Stomach (tissue), 9 donors: Measurements from ENCODE around the gene PRSS38. TPM values are rescaled to one million over a fixed set of nuclear protein-coding genes. Genes with fewer than 3 reads are reported as not detected.

Experiments used
- DNase-seq, 2 donors: peaks; one replicate each; pipeline versions ENCODE4 v3.0.0 to v3.0.0-alpha.2; 2013 to 2019
- H3K27ac ChIP-seq, 5 donors: fragments of 200-600 bp in 4 of 5; sonication (generic) in 4 of 5; one replicate each; pipeline ENCODE4 v1.5.1; 2013 to 2019; ENCODE audit warnings: mild to moderate bottlenecking in 1 of 5, moderate library complexity in 1 of 5
- H3K27me3 ChIP-seq, 3 donors: fragments of 200-600 bp; sonication (generic); one replicate each; pipeline ENCODE4 v1.5.1; 2017 to 2019; ENCODE audit warnings: mixed run types in 1 of 3
- H3K36me3 ChIP-seq, 4 donors: fragments of 200-600 bp; sonication (generic); 1 replicate in 3 of 4; 2 replicates in 1 of 4; pipeline ENCODE4 v1.5.1; 2016 to 2019
- H3K4me1 ChIP-seq, 4 donors: fragments of 200-600 bp; sonication (generic); one replicate each; pipeline ENCODE4 v1.5.1; 2016 to 2019
- H3K4me3 ChIP-seq, 4 donors: fragments of 200-600 bp; sonication (generic) in 3 of 4; one replicate each; pipeline ENCODE4 v1.5.1; 2016 to 2019; ENCODE audit warnings: mild to moderate bottlenecking in 1 of 4
- H3K9me3 ChIP-seq, 4 donors: fragments of 200-600 bp; sonication (generic); one replicate each; pipeline ENCODE4 v1.5.1; 2016 to 2019
- EP300 ChIP-seq: sonication (generic); formaldehyde crosslinking; IDR thresholded peaks from one replicate; pipeline ENCODE4 v1.6.1; 2017; ENCODE audit warnings: antibody characterized with exemption
- POLR2A ChIP-seq, 4 donors: fragments of 450-650 bp; IDR thresholded peaks; one replicate each; pipeline ENCODE4 v1.6.1; 2016; ENCODE audit warnings: antibody characterized with exemption in 4 of 4, control low read depth in 2 of 4, mild to moderate bottlenecking in 1 of 4, moderate library complexity in 1 of 4
- POLR2AphosphoS5 ChIP-seq, 3 donors: sonication (generic); formaldehyde crosslinking; IDR thresholded peaks; one replicate each; pipeline ENCODE4 v1.6.1; 2016; ENCODE audit warnings: antibody characterized with exemption in 3 of 3
- WGBS, 5 donors: extraction: QIAGEN DNeasy Blood & Tissue Kit in 3 of 5; methylation state at CpG; one replicate each; pipeline versions ENCODE4 v1.1.5 to v1.1.7; 2013 to 2018; 5-methylcytosine and 5-hydroxymethylcytosine counted together
- intact Hi-C: fragments of 100-400 bp; cut with DNase I; formaldehyde crosslinking; loops from one replicate; pipeline ENCODE4 v1.15.1; 2023; ENCODE audit warnings: low total_unique reads
- polyA plus RNA-seq, 3 donors: library from polyadenylated mRNA; stranded (reverse); fragments of 200-250 nt; gene quantifications; one replicate each; pipeline ENCODE4 v1.2.3, GENCODE V29; 2013
- total RNA-seq, 5 donors: library from RNA; depleted of rRNA; stranded (reverse); fragments of >200 nt; gene quantifications; one replicate each; pipeline versions ENCODE4 v1.1.0 to v1.2.3, GENCODE V29; 2014 to 2016
- TF ChIP-seq, protein P1 (sequence below), 7 experiments: fragments of 450-650 bp in 4 of 7; fragments of 200-600 bp in 3 of 7; sonication (generic) in 3 of 7; IDR thresholded peaks; one replicate each; pipeline ENCODE4 v1.5.1; 2016 to 2019; ENCODE audit warnings: antibody characterized with exemption in 7 of 7, control low read depth in 2 of 7, mild to moderate bottlenecking in 1 of 7
- donor health status: healthy with polysubstance abuse.
- donor health status: Bipolar disorder and iron deficiency.
- donor health status: healthy.

PRSS38 gene
- total and polyA plus RNA-seq, 8 donors = not detected

- TF ChIP-seq EP300 (no peak), POLR2AphosphoS5 (IDR thresholded peaks at IDR 0.05) (no peak), POLR2A (IDR thresholded peaks at IDR 0.05) (no peak)
- TF ChIP-seq, protein P1, sequence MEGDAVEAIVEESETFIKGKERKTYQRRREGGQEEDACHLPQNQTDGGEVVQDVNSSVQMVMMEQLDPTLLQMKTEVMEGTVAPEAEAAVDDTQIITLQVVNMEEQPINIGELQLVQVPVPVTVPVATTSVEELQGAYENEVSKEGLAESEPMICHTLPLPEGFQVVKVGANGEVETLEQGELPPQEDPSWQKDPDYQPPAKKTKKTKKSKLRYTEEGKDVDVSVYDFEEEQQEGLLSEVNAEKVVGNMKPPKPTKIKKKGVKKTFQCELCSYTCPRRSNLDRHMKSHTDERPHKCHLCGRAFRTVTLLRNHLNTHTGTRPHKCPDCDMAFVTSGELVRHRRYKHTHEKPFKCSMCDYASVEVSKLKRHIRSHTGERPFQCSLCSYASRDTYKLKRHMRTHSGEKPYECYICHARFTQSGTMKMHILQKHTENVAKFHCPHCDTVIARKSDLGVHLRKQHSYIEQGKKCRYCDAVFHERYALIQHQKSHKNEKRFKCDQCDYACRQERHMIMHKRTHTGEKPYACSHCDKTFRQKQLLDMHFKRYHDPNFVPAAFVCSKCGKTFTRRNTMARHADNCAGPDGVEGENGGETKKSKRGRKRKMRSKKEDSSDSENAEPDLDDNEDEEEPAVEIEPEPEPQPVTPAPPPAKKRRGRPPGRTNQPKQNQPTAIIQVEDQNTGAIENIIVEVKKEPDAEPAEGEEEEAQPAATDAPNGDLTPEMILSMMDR (IDR thresholded peaks at IDR 0.05) = no peak
- peak in 1 of 2 donors; percentile 4 for DNase-seq
- Histone ChIP-seq H3K4me1 (peaks cover 21 to 32% (median 30%) of the 10 kb centered on the region in 4 donors), H3K4me3 (no peak overlapping the region), H3K9me3 (no peaks in the 10 kb centered on the region), H3K36me3 (peaks cover 0 to 22% (median 19%) of the 10 kb centered on the region in 4 donors), H3K27ac (no peak overlapping the region), H3K27me3 (peaks cover 0 to 15% (median 0%) of the 10 kb centered on the region in 3 donors)
- WGBS, 5 donors = 85 to 94% (median 89%) methylated on average over 13 of the region's 13 CpGs
- intact Hi-C loops = loop anchor here (10.0 kb wide), 1 partner anchor 290 kb away; no protein-coding TSS in a partner anchor
Measured at GRCh38 chr1:227785094-227785804, 30.2 kb upstream of the PRSS38 start.

DNA sequence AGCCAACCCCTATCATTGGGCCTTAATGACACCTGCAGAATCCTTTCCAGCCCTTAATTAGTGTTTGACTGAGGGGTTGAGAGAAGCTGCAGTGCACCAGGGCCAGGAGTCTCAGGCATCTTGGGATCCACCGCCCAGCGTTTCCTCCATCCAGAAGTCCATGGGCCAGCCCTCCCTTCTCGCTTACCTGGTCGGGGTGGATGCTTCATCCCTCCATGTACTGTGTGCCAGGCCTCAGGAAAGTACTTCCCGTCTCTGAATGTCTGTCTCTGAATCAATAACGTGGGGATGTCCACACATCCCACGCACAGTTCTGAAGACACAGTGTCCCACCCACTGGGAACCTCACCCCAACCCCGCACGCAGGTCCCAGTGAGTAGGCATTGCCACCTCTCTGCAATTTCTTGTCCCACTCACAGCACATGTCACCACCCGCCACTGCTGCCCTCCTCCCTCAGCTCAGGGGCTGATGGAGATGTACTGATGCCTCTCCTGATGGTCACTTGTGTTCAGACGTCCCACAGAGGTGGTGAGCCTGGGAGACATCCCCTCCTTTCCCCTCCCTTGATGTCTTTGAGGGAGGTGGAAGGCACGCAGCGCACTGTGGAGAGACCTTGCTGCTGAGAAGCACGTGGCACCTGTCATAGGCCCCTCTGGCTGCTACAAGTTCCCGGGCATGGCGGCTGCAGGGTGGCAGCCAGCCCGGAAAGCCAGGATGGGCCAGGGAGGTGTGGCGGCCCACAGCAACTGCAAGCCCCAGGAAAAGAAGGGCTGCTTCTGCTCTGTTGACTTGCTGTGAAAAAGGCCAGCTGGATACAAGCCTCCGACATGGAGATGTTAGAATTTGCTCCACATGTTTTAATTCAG lies 29.4 kb upstream of the PRSS38 start:
- H3K9me3 ChIP-seq = no peaks in the 10 kb centered on the region
- TF ChIP-seq, protein P1 (IDR thresholded peaks at IDR 0.05) = no peak
- no peak for TF ChIP-seq POLR2A (IDR thresholded peaks at IDR 0.05)
- TF ChIP-seq EP300 = no peak
- TF ChIP-seq POLR2AphosphoS5 (IDR thresholded peaks at IDR 0.05) = no peak
- peak; percentile 23 to 56 for DNase-seq

DNA sequence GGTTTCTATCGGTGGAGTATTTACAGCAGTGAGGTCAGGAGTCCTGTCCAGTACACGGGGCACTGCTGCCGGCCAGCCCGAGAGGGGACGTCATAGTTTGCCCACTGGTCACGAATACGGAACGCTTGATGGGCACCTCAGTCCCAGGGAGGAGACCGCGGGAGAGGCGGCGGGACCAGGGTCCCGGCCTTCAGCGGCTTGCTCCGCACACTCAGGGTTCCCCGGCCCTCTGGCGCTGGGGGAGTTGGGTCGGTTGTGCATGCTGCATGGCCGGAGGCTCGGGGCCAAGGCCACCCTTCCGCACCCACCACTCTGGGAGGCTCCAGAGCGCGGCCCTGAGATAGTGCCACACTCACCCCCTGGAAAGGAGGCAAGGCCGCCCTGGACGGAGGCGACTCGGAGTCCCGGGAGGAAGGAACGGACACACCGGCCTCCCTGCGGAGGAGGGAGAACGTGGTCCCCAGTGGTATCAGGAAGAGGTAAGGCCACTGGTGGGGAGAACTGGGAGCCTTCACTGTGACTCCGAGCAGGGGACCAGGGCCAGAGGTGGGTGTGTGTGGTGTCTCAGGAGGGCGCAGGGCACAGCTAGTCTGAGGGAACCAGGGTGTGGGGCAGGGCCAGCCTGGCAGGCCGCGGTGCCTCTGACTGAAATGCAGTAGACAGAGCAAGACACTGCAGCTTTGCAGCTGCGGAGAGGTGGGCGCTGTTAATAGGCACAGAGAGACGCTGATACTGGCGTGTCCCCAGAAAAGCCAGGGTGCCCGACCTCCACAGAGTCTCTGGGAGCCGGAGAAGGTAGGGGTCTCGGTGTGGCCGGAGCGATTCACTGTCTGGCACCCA lies 28.6 kb upstream of the PRSS38 start:
- H3K36me3 ChIP-seq = peaks cover 0 to 7% (median 6%) of the 10 kb centered on the region in 4 donors
- peaks cover 21 to 32% (median 30%) of the 10 kb centered on the region in 4 donors for H3K4me1 ChIP-seq
- no peaks in the 10 kb centered on the region for H3K9me3 ChIP-seq
- TF ChIP-seq EP300 = no peak
- no peak for TF ChIP-seq POLR2AphosphoS5 (IDR thresholded peaks at IDR 0.05)
- TF ChIP-seq, protein P1 (IDR thresholded peaks at IDR 0.05) = no peak
- no peak for TF ChIP-seq POLR2A (IDR thresholded peaks at IDR 0.05)
- DNase-seq = peak; percentile 31 to 51
- intact Hi-C loops = loop anchor here (10.0 kb wide), 1 partner anchor 288 kb away; no protein-coding TSS in a partner anchor
- peak overlapping the region; percentile 54 to 67 (median 59) for H3K4me3 ChIP-seq
- 16 to 36% (median 23%) methylated on average over 34 to 45 of the region's 45 CpGs for WGBS, 5 donors
- H3K27ac ChIP-seq = peak overlapping the region; percentile 53 to 90 (median 82)
- peaks cover 0 to 15% (median 0%) of the 10 kb centered on the region in 3 donors for H3K27me3 ChIP-seq

More for the DNA sequence above, 29.4 kb upstream of the PRSS38 start:
- Histone ChIP-seq H3K4me3 (no peak overlapping the region), H3K27me3 (peaks cover 0 to 15% (median 0%) of the 10 kb centered on the region in 3 donors), H3K4me1 (peaks cover 21 to 32% (median 30%) of the 10 kb centered on the region in 4 donors), H3K27ac (peak overlapping the region in 1 of 5 donors; percentile 90), H3K36me3 (peaks cover 0 to 14% (median 11%) of the 10 kb centered on the region in 4 donors)
- intact Hi-C loops = loop anchor here (10.0 kb wide), 1 partner anchor 289 kb away; no protein-coding TSS in a partner anchor
- WGBS, 5 donors = 50 to 75% (median 59%) methylated on average over 13 to 19 of the region's 19 CpGs
